ENCODE data around the gene STPG1.

Gene STPG1

GRCh38 chr1:24424990-24425389 is 11.4 kb upstream of the STPG1 start:
- Histone ChIP-seq H3K4me1 (ENCODE audit: control insufficient read depth, insufficient read depth, low read length) (no peaks in the 10 kb centered on the region), H3K4me3 (ENCODE audit: low read depth, low read length) (no peak overlapping the region), H3K9me3 (ENCODE audit: control insufficient read depth, insufficient read depth, low read depth, low read length) (no peaks in the 10 kb centered on the region), H3K36me3 (ENCODE audit: control insufficient read depth in 2 of 2, insufficient read depth in 1 of 2, low read length in 2 of 2) (peaks cover 3 to 51% of the 10 kb centered on the region in 2 experiments; a peak in 2 of 3 replicates), H3K27ac (ENCODE audit: extremely low read depth, low read depth, low read length) (no peak overlapping the region)
- TF ChIP-seq ZNF184 (tag by site-specific recombination; IDR thresholded peaks at IDR 0.05) (no peak), GLI4 (tag by site-specific recombination; IDR thresholded peaks at IDR 0.05) (no peak), ZNF544 (tag by site-specific recombination; IDR thresholded peaks at IDR 0.05) (no peak), ZNF626 (tag by site-specific recombination; IDR thresholded peaks at IDR 0.05) (no peak), ZNF558 (tag by site-specific recombination; IDR thresholded peaks at IDR 0.05) (no peak), ZNF157 (tag by site-specific recombination; IDR thresholded peaks at IDR 0.05) (no peak), ZNF302 (tag by site-specific recombination; IDR thresholded peaks at IDR 0.05; ENCODE audit: low read depth) (no peak), ZNF433 (tag by site-specific recombination; IDR thresholded peaks at IDR 0.05; ENCODE audit: low read depth) (no peak), ZNF140 (tag by site-specific recombination; IDR thresholded peaks at IDR 0.05) (no peak), ZBTB8A (tag by site-specific recombination; IDR thresholded peaks at IDR 0.05) (no peak)
- CTCF ChIA-PET, result interaction anchor here (0.7 to 2.4 kb wide), 4 partner anchors 9 to 152 kb away, joined by 3 to 15 read pairs (median 8); partner anchors contain the start of genes NIPAL3 and STPG1
- POLR2A ChIA-PET, result interaction anchor here (0.6 to 2.1 kb wide), 2 partner anchors 10 to 1100 kb away, joined by 3 to 7 read pairs; partner anchors contain the start of gene NIPAL3

DNA sequence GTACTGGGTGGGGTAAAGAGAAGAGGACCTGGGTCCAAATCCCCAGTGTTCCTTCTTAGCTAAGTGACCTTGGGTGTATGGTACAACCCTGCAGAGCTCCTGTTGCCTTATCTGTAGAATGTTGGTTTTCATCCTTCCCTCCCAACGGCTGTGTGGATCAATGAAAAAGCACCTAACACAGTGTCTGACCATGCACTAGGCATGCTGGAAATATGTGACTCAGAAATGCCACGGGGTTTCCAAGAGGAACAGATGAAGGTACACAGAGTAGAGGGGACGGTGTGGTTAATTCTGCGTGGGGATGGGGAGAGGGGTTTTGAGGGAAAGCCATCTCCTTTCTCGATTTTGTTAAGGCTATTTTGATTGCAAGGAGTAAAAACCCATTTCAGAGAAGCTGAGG is 10.6 kb upstream of the STPG1 start:
- H3K27ac ChIP-seq (ENCODE audit: extremely low read depth, low read depth, low read length), result no peak overlapping the region
- no peak for TF ChIP-seq ZNF530 (tag by site-specific recombination; IDR thresholded peaks at IDR 0.05; ENCODE audit: low read depth)
- TF ChIP-seq ZFP37 (tag by site-specific recombination; IDR thresholded peaks at IDR 0.05), result no peak
- TF ChIP-seq, protein P1, sequence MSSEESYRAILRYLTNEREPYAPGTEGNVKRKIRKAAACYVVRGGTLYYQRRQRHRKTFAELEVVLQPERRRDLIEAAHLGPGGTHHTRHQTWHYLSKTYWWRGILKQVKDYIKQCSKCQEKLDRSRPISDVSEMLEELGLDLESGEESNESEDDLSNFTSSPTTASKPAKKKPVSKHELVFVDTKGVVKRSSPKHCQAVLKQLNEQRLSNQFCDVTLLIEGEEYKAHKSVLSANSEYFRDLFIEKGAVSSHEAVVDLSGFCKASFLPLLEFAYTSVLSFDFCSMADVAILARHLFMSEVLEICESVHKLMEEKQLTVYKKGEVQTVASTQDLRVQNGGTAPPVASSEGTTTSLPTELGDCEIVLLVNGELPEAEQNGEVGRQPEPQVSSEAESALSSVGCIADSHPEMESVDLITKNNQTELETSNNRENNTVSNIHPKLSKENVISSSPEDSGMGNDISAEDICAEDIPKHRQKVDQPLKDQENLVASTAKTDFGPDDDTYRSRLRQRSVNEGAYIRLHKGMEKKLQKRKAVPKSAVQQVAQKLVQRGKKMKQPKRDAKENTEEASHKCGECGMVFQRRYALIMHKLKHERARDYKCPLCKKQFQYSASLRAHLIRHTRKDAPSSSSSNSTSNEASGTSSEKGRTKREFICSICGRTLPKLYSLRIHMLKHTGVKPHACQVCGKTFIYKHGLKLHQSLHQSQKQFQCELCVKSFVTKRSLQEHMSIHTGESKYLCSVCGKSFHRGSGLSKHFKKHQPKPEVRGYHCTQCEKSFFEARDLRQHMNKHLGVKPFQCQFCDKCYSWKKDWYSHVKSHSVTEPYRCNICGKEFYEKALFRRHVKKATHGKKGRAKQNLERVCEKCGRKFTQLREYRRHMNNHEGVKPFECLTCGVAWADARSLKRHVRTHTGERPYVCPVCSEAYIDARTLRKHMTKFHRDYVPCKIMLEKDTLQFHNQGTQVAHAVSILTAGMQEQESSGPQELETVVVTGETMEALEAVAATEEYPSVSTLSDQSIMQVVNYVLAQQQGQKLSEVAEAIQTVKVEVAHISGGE (tag by site-specific recombination; conservative IDR thresholded peaks at IDR 0.05; ENCODE audit: low read depth), result no peak
- H3K4me1 ChIP-seq (ENCODE audit: control insufficient read depth, insufficient read depth, low read length), result no peaks in the 10 kb centered on the region
- ChIA-PET CTCF (interaction anchor here (0.6 to 3.9 kb wide), 4 partner anchors 9 to 163 kb away, joined by 4 to 23 read pairs (median 8); partner anchors contain the start of gene NIPAL3), POLR2A (interaction anchor here (2.1 kb wide), 1 partner anchor 9 kb away, joined by 7 read pairs; the partner anchor contains the start of gene NIPAL3)
- H3K4me3 ChIP-seq (ENCODE audit: low read depth, low read length), result no peak overlapping the region
- peaks cover 3 to 58% of the 10 kb centered on the region in 2 experiments; a peak in 2 of 3 replicates for H3K36me3 ChIP-seq (ENCODE audit: control insufficient read depth in 2 of 2, insufficient read depth in 1 of 2, low read length in 2 of 2)
- H3K9me3 ChIP-seq (ENCODE audit: control insufficient read depth, insufficient read depth, low read depth, low read length), result no peaks in the 10 kb centered on the region

DNA sequence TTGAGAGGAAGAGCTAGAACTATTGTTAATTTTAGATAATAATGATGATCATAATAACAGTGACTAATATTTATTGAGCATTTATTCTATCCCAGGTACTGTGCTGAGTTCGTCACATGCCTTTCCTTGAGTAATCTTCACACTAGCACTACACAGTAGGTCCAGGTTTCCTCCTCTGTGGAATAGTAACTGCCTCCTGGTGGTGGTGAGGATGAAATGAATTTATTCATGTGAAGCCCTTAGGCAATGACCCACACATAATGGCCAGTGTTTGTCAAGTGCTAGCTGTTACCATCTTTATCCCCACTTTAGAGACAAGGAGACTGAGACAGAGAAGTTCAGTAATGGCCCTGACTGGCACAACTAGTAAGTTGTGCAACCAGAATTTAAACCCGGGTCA is 7.9 kb upstream of the STPG1 start:
- CTCF ChIA-PET, result interaction anchor here (0.5 to 3.9 kb wide), 5 partner anchors 86 to 548 kb away, joined by 3 to 23 read pairs (median 4); no protein-coding TSS in a partner anchor
- no peak for TF ChIP-seq ZFHX2 (tag by site-specific recombination; conservative IDR thresholded peaks at IDR 0.05)
- TF ChIP-seq ZSCAN16 (tag by site-specific recombination; IDR thresholded peaks at IDR 0.05), result no peak
- TF ChIP-seq ZNF510 (tag by site-specific recombination; IDR thresholded peaks at IDR 0.05; ENCODE audit: insufficient replicate concordance), result no peak
- POLR2A ChIA-PET, result no interaction called here

More for the DNA sequence above, 7.9 kb upstream of the STPG1 start:
- Histone ChIP-seq H3K27ac (ENCODE audit: extremely low read depth, low read depth, low read length) (no peak overlapping the region), H3K9me3 (ENCODE audit: control insufficient read depth, insufficient read depth, low read depth, low read length) (no peaks in the 10 kb centered on the region), H3K36me3 (ENCODE audit: control insufficient read depth in 2 of 2, insufficient read depth in 1 of 2, low read length in 2 of 2) (peaks cover 3 to 52% of the 10 kb centered on the region in 2 experiments; a peak in 2 of 3 replicates), H3K4me1 (ENCODE audit: control insufficient read depth, insufficient read depth, low read length) (peaks cover 5% of the 10 kb centered on the region), H3K4me3 (ENCODE audit: low read depth, low read length) (no peak overlapping the region)

Data from HEK293 (cell line).